ENCODE measurements around the gene NOX3. TPM values are rescaled to one million over a fixed set of nuclear protein-coding genes. Genes with fewer than 3 reads are reported as not detected.

Gene NOX3
- total and polyA plus RNA-seq, 5 experiments from 2014 or later = not detected

GRCh38 chr6:155418017-155418761 is 37.5 kb downstream of the NOX3 start:
- H3K27ac Mint-ChIP-seq = peak overlapping the region; percentile 91 to 97 (median 96)
- H3K36me3 Mint-ChIP-seq = no peaks in the 10 kb centered on the region
- peaks cover 13 to 36% (median 35%) of the 10 kb centered on the region in 4 donors for H3K4me1 Mint-ChIP-seq
- H3K4me3 Mint-ChIP-seq = peak overlapping the region; percentile 58 to 91 (median 82)
- no peaks in the 10 kb centered on the region for H3K27me3 Mint-ChIP-seq
- DNase-seq (peak; percentile 26 to 79 (median 55)), ATAC-seq (peak; percentile 86 to 88)
- POLR2A ChIA-PET = interaction anchor here (0.6 to 1.3 kb wide), 5 partner anchors 79 to 1475 kb away, joined by 3 to 6 read pairs (median 3); no protein-coding TSS in a partner anchor
- peaks cover 0 to 1% (median 0%) of the 10 kb centered on the region in 9 donors for H3K9me3 Mint-ChIP-seq

- ATAC-seq = no peak
- Mint-ChIP-seq H3K27ac (peak overlapping the region; percentile 25 to 97 (median 96)), H3K4me1 (peaks cover 13 to 36% (median 35%) of the 10 kb centered on the region in 4 donors), H3K4me3 (peak overlapping the region in 8 of 10 donors; percentile 74 to 91 (median 82)), H3K9me3 (peaks cover 0 to 8% (median 0%) of the 10 kb centered on the region in 9 donors), H3K36me3 (no peaks in the 10 kb centered on the region), H3K27me3 (no peaks in the 10 kb centered on the region)
- no peak for DNase-seq
- POLR2A ChIA-PET = interaction anchor here (1.3 kb wide), 1 partner anchor 101 kb away, joined by 6 read pairs; no protein-coding TSS in a partner anchor
Measured at GRCh38 chr6:155417454-155417853, 38.2 kb downstream of the NOX3 start.

- peaks cover 0 to 8% (median 0%) of the 10 kb centered on the region in 9 donors for H3K9me3 Mint-ChIP-seq
- no peaks in the 10 kb centered on the region for H3K27me3 Mint-ChIP-seq
- POLR2A ChIA-PET = no interaction called here
Measured at GRCh38 chr6:155415953-155416352, 39.7 kb downstream of the NOX3 start.

GRCh38 chr6:155414049-155414448 is 41.6 kb downstream of the NOX3 start:
- Mint-ChIP-seq H3K4me1 (peaks cover 10 to 26% (median 22%) of the 10 kb centered on the region in 4 donors), H3K9me3 (peaks cover 0 to 8% (median 0%) of the 10 kb centered on the region in 9 donors), H3K27ac (peak overlapping the region in 1 of 10 donors; percentile 1), H3K27me3 (no peaks in the 10 kb centered on the region), H3K4me3 (no peak overlapping the region), H3K36me3 (no peaks in the 10 kb centered on the region)
- POLR2A ChIA-PET = no interaction called here
- DNase-seq (no peak), ATAC-seq (no peak)

More at GRCh38 chr6:155415953-155416352, 39.7 kb downstream of the NOX3 start:
- Mint-ChIP-seq H3K4me3 (peak overlapping the region in 1 of 10 donors; percentile 48), H3K36me3 (no peaks in the 10 kb centered on the region), H3K4me1 (peaks cover 13 to 36% (median 35%) of the 10 kb centered on the region in 4 donors), H3K27ac (peak overlapping the region in 7 of 10 donors; percentile 14 to 83 (median 45))
- ATAC-seq (no peak), DNase-seq (no peak)

- H3K4me1 Mint-ChIP-seq = peaks cover 0 to 10% (median 5%) of the 10 kb centered on the region in 4 donors
- no peaks in the 10 kb centered on the region for H3K27me3 Mint-ChIP-seq
- H3K36me3 Mint-ChIP-seq = no peaks in the 10 kb centered on the region
- POLR2A ChIA-PET = no interaction called here
- H3K9me3 Mint-ChIP-seq = peaks cover 0 to 8% (median 0%) of the 10 kb centered on the region in 9 donors
- ATAC-seq = no peak
- no peak overlapping the region for H3K4me3 Mint-ChIP-seq
- no peak overlapping the region for H3K27ac Mint-ChIP-seq
- DNase-seq = no peak
Measured at GRCh38 chr6:155412335-155412734, 43.3 kb downstream of the NOX3 start.

GRCh38 chr6:155411154-155412052 is 44.2 kb downstream of the NOX3 start:
- POLR2A ChIA-PET = no interaction called here

GRCh38 chr6:155409391-155409790 is 46.2 kb downstream of the NOX3 start:
- peaks cover 0 to 8% (median 0%) of the 10 kb centered on the region in 9 donors for H3K9me3 Mint-ChIP-seq
- H3K4me3 Mint-ChIP-seq = no peak overlapping the region
- peaks cover 0 to 5% (median 0%) of the 10 kb centered on the region in 5 donors for H3K27me3 Mint-ChIP-seq
- no peaks in the 10 kb centered on the region for H3K36me3 Mint-ChIP-seq
- ATAC-seq (no peak), DNase-seq (no peak)
- H3K27ac Mint-ChIP-seq = peak overlapping the region in 2 of 10 donors; percentile 24 to 28
- peaks cover 0 to 2% (median 0%) of the 10 kb centered on the region in 4 donors for H3K4me1 Mint-ChIP-seq
- POLR2A ChIA-PET = no interaction called here

More at GRCh38 chr6:155411154-155412052, 44.2 kb downstream of the NOX3 start:
- no peak for ATAC-seq
- H3K9me3 Mint-ChIP-seq = peaks cover 0 to 8% (median 0%) of the 10 kb centered on the region in 9 donors
- peaks cover 0 to 5% (median 0%) of the 10 kb centered on the region in 4 donors for H3K4me1 Mint-ChIP-seq
- no peak overlapping the region for H3K4me3 Mint-ChIP-seq
- DNase-seq = no peak
- H3K27me3 Mint-ChIP-seq = no peaks in the 10 kb centered on the region
- H3K27ac Mint-ChIP-seq = no peak overlapping the region
- H3K36me3 Mint-ChIP-seq = no peaks in the 10 kb centered on the region

- H3K27ac Mint-ChIP-seq = peak overlapping the region in 1 of 10 donors; percentile 28
- H3K36me3 Mint-ChIP-seq = no peaks in the 10 kb centered on the region
- peaks cover 0 to 2% (median 0%) of the 10 kb centered on the region in 4 donors for H3K4me1 Mint-ChIP-seq
- no peak overlapping the region for H3K4me3 Mint-ChIP-seq
- DNase-seq = no peak
- POLR2A ChIA-PET = no interaction called here
- H3K27me3 Mint-ChIP-seq = peaks cover 0 to 5% (median 0%) of the 10 kb centered on the region in 5 donors
- no peak for ATAC-seq
- H3K9me3 Mint-ChIP-seq = peaks cover 0 to 8% (median 0%) of the 10 kb centered on the region in 9 donors
Measured at GRCh38 chr6:155408981-155409380, 46.7 kb downstream of the NOX3 start.

GRCh38 chr6:155408231-155408630 is 47.4 kb downstream of the NOX3 start:
- DNase-seq = no peak
- POLR2A ChIA-PET = no interaction called here
- peaks cover 0 to 7% (median 0%) of the 10 kb centered on the region in 9 donors for H3K9me3 Mint-ChIP-seq
- H3K4me3 Mint-ChIP-seq = no peak overlapping the region
- ATAC-seq = no peak
- H3K36me3 Mint-ChIP-seq = no peaks in the 10 kb centered on the region
- peaks cover 0 to 2% (median 0%) of the 10 kb centered on the region in 4 donors for H3K4me1 Mint-ChIP-seq
- peak overlapping the region in 1 of 10 donors; percentile 46 for H3K27ac Mint-ChIP-seq
- peaks cover 0 to 5% (median 0%) of the 10 kb centered on the region in 5 donors for H3K27me3 Mint-ChIP-seq

GRCh38 chr6:155406801-155407200 is 48.8 kb downstream of the NOX3 start:
- POLR2A ChIA-PET = no interaction called here
- no peak for DNase-seq
- H3K9me3 Mint-ChIP-seq = no peaks in the 10 kb centered on the region
- ATAC-seq = no peak
- peaks cover 0 to 5% (median 0%) of the 10 kb centered on the region in 5 donors for H3K27me3 Mint-ChIP-seq
- H3K36me3 Mint-ChIP-seq = no peaks in the 10 kb centered on the region
- peaks cover 0 to 2% (median 0%) of the 10 kb centered on the region in 4 donors for H3K4me1 Mint-ChIP-seq
- no peak overlapping the region for H3K4me3 Mint-ChIP-seq
- no peak overlapping the region for H3K27ac Mint-ChIP-seq

GRCh38 chr6:155404937-155405336 is 50.7 kb downstream of the NOX3 start:
- Mint-ChIP-seq H3K4me1 (peaks cover 0 to 2% (median 0%) of the 10 kb centered on the region in 4 donors), H3K9me3 (no peaks in the 10 kb centered on the region), H3K4me3 (no peak overlapping the region), H3K27ac (no peak overlapping the region), H3K27me3 (peaks cover 0 to 5% (median 0%) of the 10 kb centered on the region in 5 donors), H3K36me3 (no peaks in the 10 kb centered on the region)
- no peak for DNase-seq
- POLR2A ChIA-PET = no interaction called here
- ATAC-seq = no peak

GRCh38 chr6:155402656-155403304 is 52.9 kb downstream of the NOX3 start:
- no peak overlapping the region for H3K4me3 Mint-ChIP-seq
- no peaks in the 10 kb centered on the region for H3K36me3 Mint-ChIP-seq
- H3K4me1 Mint-ChIP-seq = peaks cover 0 to 2% (median 0%) of the 10 kb centered on the region in 4 donors
- ATAC-seq = no peak
- peaks cover 0 to 5% (median 0%) of the 10 kb centered on the region in 5 donors for H3K27me3 Mint-ChIP-seq
- no peaks in the 10 kb centered on the region for H3K9me3 Mint-ChIP-seq
- no peak overlapping the region for H3K27ac Mint-ChIP-seq
- DNase-seq = no peak
- POLR2A ChIA-PET = no interaction called here

Measured in naive thymus-derived CD8-positive, alpha-beta T cell (primary cell).